Liver (tissue), 9 donors: ENCODE measurements around the gene TMED3. TPM values are rescaled to one million over a fixed set of nuclear protein-coding genes. Genes with fewer than 3 reads are reported as not detected.

Experiments
- DNase-seq: peaks from one replicate; pipeline ENCODE4 v3.0.0-alpha.2; 2017; ENCODE audit warnings: low spot score
- H3K27ac ChIP-seq, 2 donors: one replicate each; pipeline ENCODE4 v1.7.0; 2013; ENCODE audit warnings: inconsistent platforms in 2 of 2, low read length in 2 of 2, control low read depth in 1 of 2, low read depth in 1 of 2, mild to moderate bottlenecking in 1 of 2
- H3K27me3 ChIP-seq, 4 donors: one replicate each; pipeline versions ENCODE4 v1.6.1 to v1.7.0; 2013; ENCODE audit warnings: low read length in 3 of 4, inconsistent platforms in 1 of 4, mild to moderate bottlenecking in 1 of 4, moderate library complexity in 1 of 4; ENCODE audit not compliant: control insufficient read depth in 4 of 4, insufficient read depth in 4 of 4
- H3K36me3 ChIP-seq, 4 donors: one replicate each; pipeline versions ENCODE4 v1.6.1 to v1.7.0; 2013; ENCODE audit warnings: low read length in 3 of 4, mild to moderate bottlenecking in 3 of 4, low read depth in 1 of 4, moderate library complexity in 1 of 4; ENCODE audit not compliant: control insufficient read depth in 4 of 4, insufficient read depth in 3 of 4
- H3K4me1 ChIP-seq, 4 donors: one replicate each; pipeline versions ENCODE4 v1.6.1 to v1.7.0; 2013; ENCODE audit warnings: low read length in 3 of 4, mild to moderate bottlenecking in 3 of 4, moderate library complexity in 1 of 4; ENCODE audit not compliant: control insufficient read depth in 4 of 4, insufficient read depth in 4 of 4
- H3K4me3 ChIP-seq, 3 donors: one replicate each; pipeline versions ENCODE4 v1.6.1 to v1.7.0; 2013; ENCODE audit warnings: low read length in 3 of 3, control low read depth in 1 of 3, low read depth in 1 of 3, mild to moderate bottlenecking in 1 of 3
- H3K9ac ChIP-seq, 2 donors: one replicate each; pipeline ENCODE4 v1.7.0; 2013; ENCODE audit warnings: low read length in 2 of 2, mild to moderate bottlenecking in 2 of 2, moderate library complexity in 2 of 2, control low read depth in 1 of 2, low read depth in 1 of 2
- H3K9me3 ChIP-seq, 4 donors: one replicate each; pipeline versions ENCODE4 v1.6.1 to v1.7.0; 2013; ENCODE audit warnings: low read length in 3 of 4; ENCODE audit not compliant: control insufficient read depth in 4 of 4
- FOXA2 ChIP-seq: IDR thresholded peaks from 2 replicates; pipeline ENCODE4 v1.6.1; 2016; ENCODE audit warnings: antibody characterized with exemption
- HNF4A ChIP-seq, 2 donors: conservative IDR thresholded peaks; 2 replicates each; pipeline ENCODE4 v1.6.1; 2016; ENCODE audit warnings: antibody characterized with exemption in 2 of 2, mild to moderate bottlenecking in 2 of 2
- HNF4G ChIP-seq: IDR thresholded peaks from 2 replicates; pipeline ENCODE4 v1.6.1; 2016; ENCODE audit warnings: antibody characterized with exemption
- NR2F2 ChIP-seq: IDR thresholded peaks from 2 replicates; pipeline ENCODE4 v1.6.1; 2016; ENCODE audit warnings: antibody characterized with exemption
- RAD21 ChIP-seq, 2 donors: IDR thresholded peaks; 2 replicates each; pipeline ENCODE4 v1.6.1; 2016; ENCODE audit warnings: antibody characterized with exemption in 2 of 2, mild to moderate bottlenecking in 2 of 2
- SP1 ChIP-seq: IDR thresholded peaks from 2 replicates; pipeline ENCODE4 v1.6.1; 2018; ENCODE audit warnings: antibody characterized with exemption, mild to moderate bottlenecking
- WGBS: extraction: QIAGEN DNeasy Blood & Tissue Kit; methylation state at CpG from one replicate; pipeline ENCODE4 v1.1.7; 2013; 5-methylcytosine and 5-hydroxymethylcytosine counted together
- polyA plus RNA-seq, 2 donors: library from polyadenylated mRNA; stranded (reverse) in 1 of 2; unstranded in 1 of 2; fragments of 200-250 nt in 1 of 2; fragments of >200 nt in 1 of 2; fragmentation: Nextera tagmentation in 1 of 2; extraction: Ambion mirVana in 1 of 2; gene quantifications; one replicate each; pipeline versions ENCODE4 v1.2.1 to v1.2.3, GENCODE V29; 2013 to 2015
- total RNA-seq, 2 donors: library from RNA; depleted of rRNA; stranded (reverse); fragments of >200 nt; gene quantifications; one replicate each; pipeline ENCODE4 v1.2.3, GENCODE V29; 2014
- TF ChIP-seq, protein P1 (sequence below): IDR thresholded peaks from 2 replicates; pipeline ENCODE4 v1.6.1; 2016; ENCODE audit warnings: antibody characterized with exemption
- TF ChIP-seq, protein P2 (sequence below): IDR thresholded peaks from 2 replicates; pipeline ENCODE4 v1.6.1; 2016; ENCODE audit warnings: antibody characterized with exemption, mild to moderate bottlenecking
- TF ChIP-seq, protein P3 (sequence below): IDR thresholded peaks from 2 replicates; pipeline ENCODE4 v1.6.1; 2016; ENCODE audit warnings: antibody characterized with exemption
- TF ChIP-seq, protein P4 (sequence below): IDR thresholded peaks from 2 replicates; pipeline ENCODE4 v1.6.1; 2016; ENCODE audit warnings: antibody characterized with exemption
- donor health status: healthy.
- donor health status: healthy.
- donor health status: healthy.
- donor health status: healthy.
- donor health status: healthy.

Gene TMED3
- total and polyA plus RNA-seq, 4 donors = 11.0 to 28.1 (median 14.0) TPM

DNA sequence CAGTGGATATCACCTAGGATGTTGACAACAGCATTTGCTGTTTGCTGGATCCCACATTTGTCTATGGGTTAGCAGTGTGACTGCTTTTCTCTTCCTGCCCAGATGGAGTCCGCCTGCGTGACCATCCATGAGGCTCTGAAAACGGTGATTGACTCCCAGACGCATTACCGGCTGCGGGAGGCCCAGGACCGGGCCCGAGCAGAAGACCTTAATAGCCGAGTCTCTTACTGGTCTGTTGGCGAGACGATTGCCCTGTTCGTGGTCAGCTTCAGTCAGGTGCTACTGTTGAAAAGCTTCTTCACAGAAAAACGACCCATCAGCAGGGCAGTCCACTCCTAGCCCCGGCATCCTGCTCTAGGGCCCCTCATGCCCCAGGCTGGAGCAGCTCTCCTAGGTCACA, 11.0 kb downstream of the TMED3 start:
- TF ChIP-seq, protein P1, sequence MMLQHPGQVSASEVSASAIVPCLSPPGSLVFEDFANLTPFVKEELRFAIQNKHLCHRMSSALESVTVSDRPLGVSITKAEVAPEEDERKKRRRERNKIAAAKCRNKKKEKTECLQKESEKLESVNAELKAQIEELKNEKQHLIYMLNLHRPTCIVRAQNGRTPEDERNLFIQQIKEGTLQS = no peak
- TF ChIP-seq NR2F2 (no peak), FOXA2 (no peak)
- no peaks in the 10 kb centered on the region for H3K4me1 ChIP-seq
- no peaks in the 10 kb centered on the region for H3K27me3 ChIP-seq
- 92% methylated on average over 14 of the region's 14 CpGs for WGBS
- no peak for DNase-seq
- peaks cover 0 to 6% (median 1%) of the 10 kb centered on the region in 4 donors for H3K36me3 ChIP-seq
- H3K9me3 ChIP-seq = peaks cover 0 to 3% (median 0%) of the 10 kb centered on the region in 4 donors
- H3K9ac ChIP-seq = no peak overlapping the region
- no peak overlapping the region for H3K27ac ChIP-seq
- no peak overlapping the region for H3K4me3 ChIP-seq

DNA sequence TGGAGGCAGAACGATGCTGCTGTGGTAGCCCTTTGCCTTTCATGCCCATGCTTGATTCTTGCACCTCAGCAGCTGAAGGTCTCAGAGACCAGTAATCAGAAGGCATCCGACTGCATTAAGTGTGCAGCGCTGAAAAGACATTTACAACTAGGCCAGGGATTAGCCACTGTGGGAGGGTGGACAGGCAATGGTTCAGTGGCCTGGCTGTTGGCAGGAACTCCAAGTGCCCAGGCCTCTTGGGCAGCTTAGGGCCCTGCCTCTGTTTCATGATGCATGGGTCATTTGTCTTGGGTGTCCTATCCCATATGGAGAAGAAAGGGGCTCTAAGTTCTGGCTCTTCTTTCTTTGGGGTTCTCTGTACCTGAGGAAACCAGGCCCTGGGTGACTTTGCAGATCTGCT, 11.4 kb downstream of the TMED3 start:
- Histone ChIP-seq H3K27me3 (no peaks in the 10 kb centered on the region), H3K36me3 (peaks cover 0 to 2% (median under 1%) of the 10 kb centered on the region in 4 donors), H3K4me3 (no peak overlapping the region), H3K4me1 (no peaks in the 10 kb centered on the region), H3K27ac (no peak overlapping the region), H3K9me3 (peaks cover 0 to 3% (median 0%) of the 10 kb centered on the region in 4 donors), H3K9ac (no peak overlapping the region)
- 97% methylated on average over 3 of the region's 3 CpGs for WGBS
- TF ChIP-seq FOXA2 = no peak
- no peak for TF ChIP-seq HNF4A (conservative IDR thresholded peaks at IDR 0.05)
- TF ChIP-seq SP1 = no peak
- TF ChIP-seq, protein P2, sequence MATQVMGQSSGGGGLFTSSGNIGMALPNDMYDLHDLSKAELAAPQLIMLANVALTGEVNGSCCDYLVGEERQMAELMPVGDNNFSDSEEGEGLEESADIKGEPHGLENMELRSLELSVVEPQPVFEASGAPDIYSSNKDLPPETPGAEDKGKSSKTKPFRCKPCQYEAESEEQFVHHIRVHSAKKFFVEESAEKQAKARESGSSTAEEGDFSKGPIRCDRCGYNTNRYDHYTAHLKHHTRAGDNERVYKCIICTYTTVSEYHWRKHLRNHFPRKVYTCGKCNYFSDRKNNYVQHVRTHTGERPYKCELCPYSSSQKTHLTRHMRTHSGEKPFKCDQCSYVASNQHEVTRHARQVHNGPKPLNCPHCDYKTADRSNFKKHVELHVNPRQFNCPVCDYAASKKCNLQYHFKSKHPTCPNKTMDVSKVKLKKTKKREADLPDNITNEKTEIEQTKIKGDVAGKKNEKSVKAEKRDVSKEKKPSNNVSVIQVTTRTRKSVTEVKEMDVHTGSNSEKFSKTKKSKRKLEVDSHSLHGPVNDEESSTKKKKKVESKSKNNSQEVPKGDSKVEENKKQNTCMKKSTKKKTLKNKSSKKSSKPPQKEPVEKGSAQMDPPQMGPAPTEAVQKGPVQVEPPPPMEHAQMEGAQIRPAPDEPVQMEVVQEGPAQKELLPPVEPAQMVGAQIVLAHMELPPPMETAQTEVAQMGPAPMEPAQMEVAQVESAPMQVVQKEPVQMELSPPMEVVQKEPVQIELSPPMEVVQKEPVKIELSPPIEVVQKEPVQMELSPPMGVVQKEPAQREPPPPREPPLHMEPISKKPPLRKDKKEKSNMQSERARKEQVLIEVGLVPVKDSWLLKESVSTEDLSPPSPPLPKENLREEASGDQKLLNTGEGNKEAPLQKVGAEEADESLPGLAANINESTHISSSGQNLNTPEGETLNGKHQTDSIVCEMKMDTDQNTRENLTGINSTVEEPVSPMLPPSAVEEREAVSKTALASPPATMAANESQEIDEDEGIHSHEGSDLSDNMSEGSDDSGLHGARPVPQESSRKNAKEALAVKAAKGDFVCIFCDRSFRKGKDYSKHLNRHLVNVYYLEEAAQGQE = no peak
- no peak for TF ChIP-seq RAD21 (IDR thresholded peaks at IDR 0.05)
- TF ChIP-seq, protein P3, sequence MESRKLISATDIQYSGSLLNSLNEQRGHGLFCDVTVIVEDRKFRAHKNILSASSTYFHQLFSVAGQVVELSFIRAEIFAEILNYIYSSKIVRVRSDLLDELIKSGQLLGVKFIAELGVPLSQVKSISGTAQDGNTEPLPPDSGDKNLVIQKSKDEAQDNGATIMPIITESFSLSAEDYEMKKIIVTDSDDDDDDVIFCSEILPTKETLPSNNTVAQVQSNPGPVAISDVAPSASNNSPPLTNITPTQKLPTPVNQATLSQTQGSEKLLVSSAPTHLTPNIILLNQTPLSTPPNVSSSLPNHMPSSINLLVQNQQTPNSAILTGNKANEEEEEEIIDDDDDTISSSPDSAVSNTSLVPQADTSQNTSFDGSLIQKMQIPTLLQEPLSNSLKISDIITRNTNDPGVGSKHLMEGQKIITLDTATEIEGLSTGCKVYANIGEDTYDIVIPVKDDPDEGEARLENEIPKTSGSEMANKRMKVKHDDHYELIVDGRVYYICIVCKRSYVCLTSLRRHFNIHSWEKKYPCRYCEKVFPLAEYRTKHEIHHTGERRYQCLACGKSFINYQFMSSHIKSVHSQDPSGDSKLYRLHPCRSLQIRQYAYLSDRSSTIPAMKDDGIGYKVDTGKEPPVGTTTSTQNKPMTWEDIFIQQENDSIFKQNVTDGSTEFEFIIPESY = no peak
- TF ChIP-seq HNF4G = no peak
- TF ChIP-seq, protein P1 = no peak
- TF ChIP-seq, protein P4, sequence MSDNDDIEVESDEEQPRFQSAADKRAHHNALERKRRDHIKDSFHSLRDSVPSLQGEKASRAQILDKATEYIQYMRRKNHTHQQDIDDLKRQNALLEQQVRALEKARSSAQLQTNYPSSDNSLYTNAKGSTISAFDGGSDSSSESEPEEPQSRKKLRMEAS = no peak
- DNase-seq = no peak

GRCh38 chr15:79322945-79323344, 12.0 kb downstream of the TMED3 start:
- Histone ChIP-seq H3K4me3 (no peak overlapping the region), H3K9ac (no peak overlapping the region), H3K27me3 (no peaks in the 10 kb centered on the region), H3K9me3 (peaks cover 0 to 3% (median 0%) of the 10 kb centered on the region in 4 donors), H3K27ac (no peak overlapping the region), H3K4me1 (no peaks in the 10 kb centered on the region), H3K36me3 (peaks cover 0 to 2% (median under 1%) of the 10 kb centered on the region in 4 donors)
- WGBS = 84% methylated on average over 6 of the region's 6 CpGs
- TF ChIP-seq, protein P4 = no peak
- TF ChIP-seq NR2F2 = peak; percentile 93
- no peak for DNase-seq
